Erythroblast (primary cell): ENCODE results near the gene CDC42EP5.

ENCODE experiments used
- DNase-seq, 2 experiments: peaks; one replicate each; lab custom pipeline; 2025; lab: John Stamatoyannopoulos, UW
- GATA1 ChIP-seq: IDR thresholded peaks from 2 replicates; pipeline ENCODE4 v1.6.1; 2011; ENCODE audit warnings: low read depth, mild to moderate bottlenecking, control low read depth, low read length, moderate library complexity
- POLR2A ChIP-seq: IDR thresholded peaks from 2 replicates; pipeline ENCODE4 v1.6.1; 2011; ENCODE audit warnings: mild to moderate bottlenecking, low read length

Gene CDC42EP5

DNA sequence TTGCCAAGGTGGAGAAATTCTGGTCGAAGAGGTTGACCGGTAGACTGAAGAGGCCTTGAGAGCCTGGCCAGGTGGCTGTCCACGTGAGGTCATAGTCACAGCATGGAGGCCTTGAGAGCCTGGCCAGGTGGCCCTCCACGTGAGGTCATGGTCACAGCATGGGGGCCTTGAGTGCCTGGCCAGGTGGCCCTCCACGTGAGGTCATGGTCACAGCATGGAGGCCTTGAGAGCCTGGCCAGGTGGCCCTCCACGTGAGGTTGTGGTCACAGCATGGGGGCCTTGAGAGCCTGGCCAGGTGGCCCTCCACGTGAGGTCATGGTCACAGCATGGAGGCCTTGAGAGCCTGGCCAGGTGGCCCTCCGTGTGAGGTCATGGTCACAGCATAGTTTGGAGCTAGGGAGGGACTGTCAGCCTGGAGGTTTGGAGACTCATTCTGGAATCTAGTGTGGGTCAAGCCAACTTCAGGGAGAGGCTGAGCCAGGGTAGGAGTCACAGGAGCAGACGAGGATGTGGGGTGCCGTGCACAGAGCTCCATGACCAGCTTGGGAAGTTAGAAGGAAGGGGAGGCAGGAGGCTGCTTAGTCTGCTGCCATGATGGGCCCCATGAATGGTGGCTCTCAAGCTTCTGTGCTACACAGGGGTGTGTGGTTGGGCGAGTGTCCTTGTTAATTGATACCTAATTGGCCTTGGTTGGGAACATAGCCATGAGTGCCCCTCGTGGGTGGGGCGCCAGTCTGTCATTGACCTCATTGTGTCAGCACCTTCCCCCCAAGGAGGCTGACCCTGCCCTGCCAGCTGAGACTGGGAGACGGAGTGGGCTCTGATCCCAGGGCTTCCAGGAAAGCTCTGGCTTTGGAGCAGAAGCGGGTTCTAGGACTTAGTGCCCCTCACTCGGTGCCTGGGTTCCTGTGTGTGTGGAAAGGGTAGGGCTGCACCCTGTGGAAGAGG, 13.5 kb downstream of the CDC42EP5 start:
- DNase-seq = no peak
- TF ChIP-seq POLR2A = no peak
- no peak for TF ChIP-seq GATA1

DNA sequence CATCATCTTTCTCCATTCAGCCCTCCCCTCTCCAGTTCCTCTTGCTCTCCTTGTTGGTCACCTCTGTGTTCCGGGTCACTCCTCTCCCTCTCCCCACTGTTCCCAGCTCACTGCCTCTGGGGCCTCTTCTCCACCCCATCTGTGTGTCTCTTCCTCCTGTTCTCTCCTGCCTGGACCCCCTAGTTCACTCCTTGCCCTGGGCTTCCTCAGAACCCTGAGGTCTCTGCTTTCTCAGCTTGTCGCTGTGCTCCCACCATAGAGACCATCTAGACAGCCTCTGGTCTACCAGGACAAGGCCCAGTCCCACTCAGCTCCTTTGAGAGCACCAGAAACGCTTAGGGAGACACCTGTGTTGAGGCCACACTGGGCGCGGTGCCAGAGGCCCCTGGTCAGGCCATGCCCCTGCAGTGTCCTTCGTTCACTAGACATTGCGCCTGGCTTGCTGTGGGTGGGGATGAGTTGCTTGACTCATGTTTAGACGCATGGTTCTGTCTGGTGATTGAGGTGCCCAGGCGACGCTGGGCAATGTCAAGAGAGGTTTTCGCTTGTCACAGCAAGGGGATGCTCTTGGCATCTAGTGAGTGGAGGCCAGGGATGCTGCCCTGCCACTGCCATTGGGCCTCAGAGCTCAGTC, 14.3 kb downstream of the CDC42EP5 start:
- TF ChIP-seq POLR2A (no peak), GATA1 (no peak)

DNA sequence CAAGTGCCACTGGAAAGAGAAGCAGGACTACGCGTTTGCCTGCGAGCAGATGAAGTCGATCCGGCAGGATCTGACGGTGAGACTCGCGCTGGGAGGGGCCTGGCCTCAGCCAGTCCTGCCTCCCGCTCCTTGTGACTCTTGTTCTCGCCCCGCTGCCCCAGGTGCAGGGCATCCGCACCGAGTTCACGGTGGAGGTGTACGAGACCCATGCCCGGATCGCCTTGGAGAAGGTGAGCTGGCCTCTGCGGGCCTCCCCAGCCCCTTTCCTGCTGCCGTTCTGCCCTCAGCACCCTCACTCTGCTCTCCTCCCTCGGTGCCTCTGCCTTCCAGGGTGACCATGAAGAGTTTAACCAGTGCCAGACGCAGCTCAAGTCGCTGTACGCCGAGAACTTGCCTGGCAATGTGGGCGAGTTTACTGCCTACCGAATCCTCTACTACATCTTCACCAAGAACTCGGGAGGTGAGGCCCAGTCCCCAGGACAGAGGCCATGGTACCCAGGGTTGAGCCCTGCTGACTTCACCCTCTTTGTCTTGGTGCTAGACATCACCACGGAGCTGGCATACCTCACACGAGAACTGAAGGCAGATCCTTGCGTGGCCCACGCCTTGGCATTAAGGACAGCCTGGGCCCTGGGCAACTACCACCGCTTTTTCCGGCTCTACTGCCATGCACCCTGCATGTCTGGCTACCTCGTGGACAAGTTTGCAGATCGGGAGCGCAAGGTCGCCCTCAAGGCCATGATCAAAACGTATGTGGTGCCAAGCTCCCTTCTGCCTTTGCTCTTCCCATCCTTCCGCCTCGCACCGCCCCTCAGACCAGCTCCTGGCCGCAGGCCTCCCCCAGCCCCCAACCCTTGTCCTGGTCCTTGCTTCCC, 15.1 kb downstream of the CDC42EP5 start:
- no peak for DNase-seq
- TF ChIP-seq POLR2A (no peak), GATA1 (no peak)

More for the DNA sequence above, 14.3 kb downstream of the CDC42EP5 start:
- no peak for DNase-seq

DNA sequence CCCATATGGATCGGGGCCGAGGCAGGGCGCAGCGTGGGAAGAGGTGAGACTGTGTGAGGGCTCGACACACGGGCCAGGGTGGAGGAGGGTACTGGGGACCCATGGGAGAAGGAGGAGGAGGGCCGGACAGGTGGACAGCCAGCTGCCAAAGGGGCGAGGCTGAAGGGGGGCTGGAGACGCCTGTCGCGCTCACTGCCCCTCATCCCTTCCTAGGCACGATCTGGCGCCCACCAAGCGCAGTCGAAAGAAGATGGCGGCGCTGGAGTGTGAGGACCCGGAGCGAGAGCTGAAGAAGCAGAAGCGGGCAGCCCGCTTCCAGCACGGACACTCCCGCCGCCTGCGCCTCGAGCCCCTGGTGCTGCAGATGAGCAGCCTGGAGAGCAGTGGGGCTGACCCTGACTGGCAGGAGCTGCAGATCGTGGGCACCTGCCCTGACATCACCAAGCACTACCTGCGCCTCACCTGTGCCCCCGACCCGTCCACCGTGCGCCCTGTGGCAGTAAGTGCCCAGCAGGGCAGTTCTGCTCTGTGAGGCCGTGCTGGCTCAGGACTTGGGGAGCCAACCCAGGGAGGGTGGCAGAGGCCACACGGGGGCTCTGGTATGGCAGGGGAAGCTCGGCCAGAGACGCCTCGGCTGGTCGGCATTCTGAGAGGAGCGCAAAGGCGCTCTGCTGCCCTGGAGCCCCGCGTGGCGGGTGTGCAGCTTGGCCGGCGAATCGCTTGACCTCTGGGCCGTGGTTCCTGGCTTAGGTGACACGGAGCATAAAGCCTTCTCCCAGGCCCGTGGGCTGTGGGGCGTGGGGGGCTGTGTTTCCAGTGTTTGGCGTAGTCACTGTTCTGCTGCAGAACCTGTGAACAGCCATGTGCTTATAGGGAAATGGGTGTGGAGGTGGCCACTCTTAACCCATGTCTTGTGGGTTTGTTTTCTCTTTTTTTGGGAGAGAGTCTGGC, 16.4 kb downstream of the CDC42EP5 start:
- no peak for TF ChIP-seq GATA1
- no peak for TF ChIP-seq POLR2A
- no peak for DNase-seq

DNA sequence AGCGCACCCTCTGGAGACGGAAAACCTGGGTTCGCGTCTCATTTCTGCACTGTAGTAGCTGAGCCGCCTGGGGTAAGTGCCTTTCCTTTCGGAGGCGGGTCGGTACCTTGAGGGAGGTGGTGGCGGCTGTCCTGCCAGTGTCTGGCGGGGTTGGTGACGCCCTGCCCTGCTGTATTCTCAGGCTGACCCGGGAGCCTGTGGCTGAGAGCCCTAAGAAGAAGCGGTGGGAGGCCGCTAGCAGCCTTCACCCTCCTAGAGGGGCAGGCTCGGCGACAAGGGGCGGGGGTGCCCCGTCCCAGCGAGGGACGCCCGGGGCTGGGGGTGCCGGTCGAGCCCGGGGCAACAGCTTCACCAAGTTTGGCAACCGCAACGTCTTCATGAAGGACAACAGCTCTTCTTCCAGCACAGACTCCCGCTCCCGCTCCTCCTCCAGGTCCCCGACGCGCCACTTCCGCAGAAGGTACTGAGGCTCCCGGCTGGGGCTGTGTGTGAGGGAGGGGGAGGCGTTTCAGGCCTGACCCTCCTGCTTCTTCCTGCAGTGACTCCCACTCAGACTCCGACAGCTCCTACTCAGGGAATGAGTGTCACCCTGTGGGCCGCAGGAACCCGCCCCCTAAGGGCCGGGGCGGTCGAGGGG, 17.2 kb downstream of the CDC42EP5 start:
- no peak for DNase-seq
- TF ChIP-seq GATA1 (no peak), POLR2A (no peak)

DNA sequence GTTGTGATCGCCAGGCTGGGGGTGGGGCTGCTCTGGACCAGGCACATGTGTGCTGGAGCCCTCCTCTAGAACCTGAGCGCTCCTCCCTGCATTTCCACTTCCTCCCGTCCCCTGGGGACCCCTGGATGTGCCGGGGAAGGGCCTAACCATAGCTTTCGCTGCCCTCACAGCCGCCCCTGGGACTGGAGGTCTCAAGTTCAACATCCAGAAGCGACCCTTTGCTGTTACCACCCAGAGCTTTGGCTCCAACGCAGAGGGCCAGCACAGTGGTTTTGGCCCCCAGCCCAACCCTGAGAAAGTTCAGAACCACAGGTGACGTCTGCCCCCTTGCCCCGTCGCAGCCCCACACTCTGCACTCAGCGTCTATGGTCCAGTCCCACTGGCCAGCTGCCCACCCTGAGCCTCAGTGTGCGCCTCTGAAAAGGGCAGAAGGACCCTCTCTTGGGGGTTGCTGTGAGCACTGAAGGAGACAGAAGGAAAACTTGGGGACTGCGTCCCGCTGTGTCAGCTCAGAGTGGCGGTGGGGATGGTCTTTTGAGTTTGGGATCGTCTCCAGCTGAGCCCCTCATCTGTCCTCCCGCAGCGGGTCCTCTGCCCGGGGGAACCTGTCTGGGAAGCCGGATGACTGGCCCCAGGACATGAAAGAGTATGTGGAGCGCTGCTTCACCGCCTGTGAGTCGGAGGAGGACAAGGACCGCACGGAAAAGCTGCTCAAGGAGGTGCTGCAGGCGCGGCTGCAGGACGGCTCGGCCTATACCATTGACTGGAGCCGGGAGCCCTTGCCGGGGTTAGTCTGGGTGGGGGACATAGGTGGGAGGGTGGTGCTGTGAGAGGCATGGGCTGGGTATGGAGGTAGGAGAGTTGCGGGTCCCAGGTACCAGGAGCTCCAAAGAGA, 18.1 kb downstream of the CDC42EP5 start:
- TF ChIP-seq POLR2A = no peak
- no peak for TF ChIP-seq GATA1
- no peak for DNase-seq

DNA sequence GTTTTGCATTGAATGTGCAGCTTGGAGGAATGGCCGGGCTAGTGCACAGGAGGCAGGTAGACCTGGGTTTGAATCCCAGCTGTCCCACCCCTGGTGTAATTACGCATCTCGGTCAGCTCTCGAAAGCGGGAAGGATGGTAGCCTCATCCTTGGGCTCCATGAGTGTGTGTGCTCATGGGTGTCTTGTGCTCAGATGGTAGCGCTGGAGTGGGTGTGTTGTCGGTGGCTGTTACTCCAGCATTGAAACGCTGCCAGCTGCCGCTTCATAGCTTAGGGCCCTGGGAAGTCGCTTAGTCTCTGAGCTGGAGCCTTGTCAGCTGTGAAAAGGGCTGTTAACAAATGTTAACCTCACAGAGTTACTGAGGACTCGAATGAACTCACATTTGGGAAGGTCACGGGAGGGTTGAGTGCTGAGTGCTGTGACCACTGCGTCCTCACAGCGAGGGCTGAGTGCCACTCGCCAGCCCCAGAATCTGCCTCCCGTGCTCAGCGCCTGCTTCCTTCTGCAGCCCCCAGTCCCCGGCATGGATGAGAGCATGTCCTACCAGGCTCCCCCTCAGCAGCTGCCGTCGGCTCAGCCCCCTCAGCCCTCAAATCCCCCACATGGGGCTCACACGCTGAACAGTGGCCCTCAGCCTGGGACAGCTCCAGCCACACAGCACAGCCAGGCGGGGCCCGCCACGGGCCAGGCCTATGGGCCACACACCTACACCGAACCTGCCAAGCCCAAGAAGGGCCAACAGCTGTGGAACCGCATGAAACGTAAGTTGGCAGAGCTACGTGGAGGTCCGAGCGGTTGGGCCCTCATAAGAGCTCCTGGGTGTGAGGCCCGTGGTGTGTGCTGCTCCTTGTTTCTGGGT, 18.9 kb downstream of the CDC42EP5 start:
- TF ChIP-seq POLR2A (no peak), GATA1 (no peak)
- DNase-seq = no peak

DNA sequence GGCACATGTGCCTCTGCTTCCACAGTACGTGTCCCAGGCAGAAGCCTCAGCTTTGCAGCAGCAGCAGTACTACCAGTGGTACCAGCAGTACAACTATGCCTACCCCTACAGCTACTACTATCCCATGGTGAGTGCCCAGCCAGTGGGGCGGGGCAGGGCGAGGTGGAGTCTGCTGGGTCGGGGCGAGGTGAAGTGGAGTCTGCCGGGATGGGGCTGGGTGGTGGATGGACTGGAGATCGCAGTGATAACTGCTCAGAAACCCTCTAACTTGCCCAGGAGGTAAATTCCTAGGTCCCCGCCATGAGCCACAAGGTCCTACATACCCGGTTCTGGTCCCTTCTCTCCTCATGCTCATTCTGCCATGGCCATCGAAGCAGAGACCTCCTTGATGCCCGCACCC, 20.5 kb downstream of the CDC42EP5 start:
- no peak for DNase-seq
- TF ChIP-seq GATA1 (no peak), POLR2A (no peak)

DNA sequence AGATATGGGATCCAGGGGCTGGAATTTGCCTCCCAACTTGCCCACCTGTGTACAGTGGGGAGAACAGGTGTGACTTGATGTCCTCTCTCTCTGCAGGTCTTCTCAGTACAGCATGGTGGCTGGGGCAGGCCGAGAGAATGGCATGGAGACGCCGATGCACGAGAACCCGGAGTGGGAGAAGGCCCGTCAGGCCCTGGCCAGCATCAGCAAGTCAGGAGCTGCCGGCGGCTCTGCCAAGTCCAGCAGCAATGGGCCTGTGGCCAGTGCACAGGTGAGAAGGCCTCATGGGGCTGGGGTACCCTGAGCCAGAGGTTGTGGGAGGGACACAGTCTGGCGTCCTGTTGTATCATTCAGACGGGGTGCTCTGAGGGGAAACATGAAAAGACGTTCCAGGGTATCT, 21.1 kb downstream of the CDC42EP5 start:
- TF ChIP-seq POLR2A (no peak), GATA1 (no peak)

DNA sequence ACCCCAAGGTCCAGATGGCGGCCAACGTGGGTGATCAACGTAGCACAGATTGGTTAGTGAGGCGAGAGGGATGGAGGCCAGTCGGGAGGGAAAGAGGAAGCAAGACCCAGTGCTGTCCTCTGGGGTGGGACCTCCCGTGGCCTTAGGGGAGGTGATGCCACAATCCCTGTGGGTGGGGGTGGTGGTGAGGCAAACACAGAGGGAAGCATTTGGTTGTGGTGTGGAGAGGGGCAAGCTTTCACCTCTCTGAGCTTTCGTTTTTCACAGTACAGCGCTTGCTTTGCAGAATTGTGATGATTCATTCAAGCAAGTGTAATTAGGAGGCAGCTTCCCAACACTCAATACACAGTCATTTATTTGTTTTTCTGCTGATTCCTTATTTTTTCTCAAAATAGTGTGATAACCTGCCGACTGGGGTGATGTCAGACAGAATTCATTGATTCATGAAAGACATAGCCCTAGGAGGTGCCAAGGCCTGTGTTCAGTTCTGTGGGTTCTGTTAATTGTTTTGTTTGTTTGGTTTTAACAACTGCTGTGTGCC, 21.7 kb downstream of the CDC42EP5 start:
- no peak for DNase-seq

More for the DNA sequence above, 21.1 kb downstream of the CDC42EP5 start:
- DNase-seq = no peak

More for the DNA sequence above, 21.7 kb downstream of the CDC42EP5 start:
- no peak for TF ChIP-seq POLR2A
- no peak for TF ChIP-seq GATA1
